Mucosa of rectum (tissue), 2 donors: ENCODE results near the gene BEND3.
"Not testable (repeated sequence)": the region's sequence is repeated elsewhere in the genome, so short reads cannot be mapped to it uniquely, and the experiment has no call there.

Experiments
- H3K27ac ChIP-seq, 2 donors: one replicate each; pipeline ENCODE4 v1.7.0; 2013; ENCODE audit warnings: inconsistent platforms in 2 of 2, low read depth in 2 of 2, low read length in 2 of 2
- H3K27me3 ChIP-seq, 2 donors: one replicate each; pipeline ENCODE4 v1.7.0; 2013; ENCODE audit warnings: low read length in 2 of 2; ENCODE audit not compliant: control insufficient read depth in 2 of 2, insufficient read depth in 2 of 2
- H3K36me3 ChIP-seq, 2 donors: one replicate each; pipeline ENCODE4 v1.7.0; 2013; ENCODE audit warnings: low read length in 2 of 2; ENCODE audit not compliant: control insufficient read depth in 2 of 2, insufficient read depth in 2 of 2
- H3K4me1 ChIP-seq, 2 donors: one replicate each; pipeline ENCODE4 v1.7.0; 2013; ENCODE audit warnings: low read length in 2 of 2, mild to moderate bottlenecking in 1 of 2; ENCODE audit not compliant: control insufficient read depth in 2 of 2, insufficient read depth in 2 of 2
- H3K4me3 ChIP-seq, 2 donors: one replicate each; pipeline ENCODE4 v1.7.0; 2013; ENCODE audit warnings: low read length in 2 of 2
- H3K9ac ChIP-seq, 2 donors: one replicate each; pipeline ENCODE4 v1.7.0; 2013; ENCODE audit warnings: low read length in 2 of 2, low read depth in 1 of 2, mild to moderate bottlenecking in 1 of 2
- H3K9me3 ChIP-seq, 2 donors: one replicate each; pipeline ENCODE4 v1.7.0; 2013; ENCODE audit warnings: low read length in 2 of 2; ENCODE audit not compliant: control insufficient read depth in 2 of 2
- donor health status: healthy.
- donor health status: Normal muscosa, but diverticular disease.

The BEND3 gene

GRCh38 chr6:107121964-107122495, 6.7 kb upstream of the BEND3 start:
- H3K27me3 ChIP-seq, result no peaks in the 10 kb centered on the region
- H3K9me3 ChIP-seq, result no peaks in the 10 kb centered on the region
- H3K27ac ChIP-seq, result no peak overlapping the region
- no peaks in the 10 kb centered on the region for H3K36me3 ChIP-seq
- no peak overlapping the region for H3K9ac ChIP-seq
- peaks cover 2 to 5% of the 10 kb centered on the region in 2 donors for H3K4me1 ChIP-seq
- no peak overlapping the region for H3K4me3 ChIP-seq

- no peaks in the 10 kb centered on the region for H3K27me3 ChIP-seq
- H3K9ac ChIP-seq, result no peak overlapping the region
- H3K36me3 ChIP-seq, result no peaks in the 10 kb centered on the region
- no peaks in the 10 kb centered on the region for H3K9me3 ChIP-seq
- peaks cover 7 to 9% of the 10 kb centered on the region in 2 donors for H3K4me1 ChIP-seq
- H3K27ac ChIP-seq, result no peak overlapping the region
- H3K4me3 ChIP-seq, result no peak overlapping the region
Observed at GRCh38 chr6:107121266-107121665, 6.0 kb upstream of the BEND3 start.

- no peak overlapping the region for H3K4me3 ChIP-seq
- H3K27me3 ChIP-seq, result no peaks in the 10 kb centered on the region
- H3K4me1 ChIP-seq, result peaks cover 8 to 12% of the 10 kb centered on the region in 2 donors
- no peak overlapping the region for H3K27ac ChIP-seq
- no peak overlapping the region for H3K9ac ChIP-seq
- no peaks in the 10 kb centered on the region for H3K36me3 ChIP-seq
- no peaks in the 10 kb centered on the region for H3K9me3 ChIP-seq
Observed at GRCh38 chr6:107120404-107120803, 5.1 kb upstream of the BEND3 start.

- H3K9me3 ChIP-seq, result no peaks in the 10 kb centered on the region
- no peaks in the 10 kb centered on the region for H3K27me3 ChIP-seq
- no peak overlapping the region for H3K9ac ChIP-seq
- no peaks in the 10 kb centered on the region for H3K36me3 ChIP-seq
- no peak overlapping the region for H3K4me3 ChIP-seq
- no peak overlapping the region for H3K27ac ChIP-seq
- H3K4me1 ChIP-seq, result peaks cover 6 to 8% of the 10 kb centered on the region in 2 donors
Observed at GRCh38 chr6:107118976-107119375, 3.7 kb upstream of the BEND3 start.

- not testable (repeated sequence) for H3K4me3 ChIP-seq, H3K27ac ChIP-seq, H3K9me3 ChIP-seq, H3K9ac ChIP-seq, H3K27me3 ChIP-seq, H3K36me3 ChIP-seq
- H3K4me1 ChIP-seq, result peaks cover 8 to 12% of the 10 kb centered on the region in 2 donors
Observed at GRCh38 chr6:107118540-107118939, 3.2 kb upstream of the BEND3 start.

GRCh38 chr6:107116931-107117330, 1.6 kb upstream of the BEND3 start:
- H3K27ac ChIP-seq, result peak overlapping the region in 1 of 2 donors; percentile 80
- H3K4me3 ChIP-seq, result peak overlapping the region; percentile 63 to 79
- peaks cover 9 to 14% of the 10 kb centered on the region in 2 donors for H3K4me1 ChIP-seq

GRCh38 chr6:107116328-107116892, 1.1 kb upstream of the BEND3 start:
- Histone ChIP-seq H3K4me1 (peaks cover 9 to 14% of the 10 kb centered on the region in 2 donors), H3K36me3 (no peaks in the 10 kb centered on the region), H3K27me3 (no peaks in the 10 kb centered on the region), H3K27ac (peak overlapping the region; percentile 70 to 80), H3K4me3 (peak overlapping the region; percentile 63 to 79), H3K9ac (peak overlapping the region; percentile 56 to 79), H3K9me3 (no peaks in the 10 kb centered on the region)

More at GRCh38 chr6:107116931-107117330, 1.6 kb upstream of the BEND3 start:
- Histone ChIP-seq H3K9me3 (no peaks in the 10 kb centered on the region), H3K27me3 (no peaks in the 10 kb centered on the region), H3K9ac (peak overlapping the region in 1 of 2 donors; percentile 79), H3K36me3 (no peaks in the 10 kb centered on the region)

- H3K4me3 ChIP-seq, result peak overlapping the region; percentile 63 to 79
- no peaks in the 10 kb centered on the region for H3K27me3 ChIP-seq
- peak overlapping the region; percentile 70 to 80 for H3K27ac ChIP-seq
- no peaks in the 10 kb centered on the region for H3K9me3 ChIP-seq
- H3K9ac ChIP-seq, result peak overlapping the region; percentile 56 to 79
- H3K36me3 ChIP-seq, result no peaks in the 10 kb centered on the region
- H3K4me1 ChIP-seq, result peaks cover 9 to 14% of the 10 kb centered on the region in 2 donors
Observed at GRCh38 chr6:107115695-107116327, 496 bp upstream of the BEND3 start.

- H3K4me1 ChIP-seq, result peaks cover 9 to 14% of the 10 kb centered on the region in 2 donors
- no peaks in the 10 kb centered on the region for H3K36me3 ChIP-seq
- peak overlapping the region; percentile 56 to 61 for H3K9ac ChIP-seq
- peak overlapping the region; percentile 58 to 78 for H3K27ac ChIP-seq
- H3K9me3 ChIP-seq, result no peaks in the 10 kb centered on the region
- no peaks in the 10 kb centered on the region for H3K27me3 ChIP-seq
- peak overlapping the region; percentile 61 to 80 for H3K4me3 ChIP-seq
Observed at GRCh38 chr6:107114213-107114925, 946 bp downstream of the BEND3 start.

- H3K4me1 ChIP-seq, result peaks cover 3 to 8% of the 10 kb centered on the region in 2 donors
- H3K9ac ChIP-seq, result no peak overlapping the region
- H3K27me3 ChIP-seq, result no peaks in the 10 kb centered on the region
- no peak overlapping the region for H3K4me3 ChIP-seq
- no peaks in the 10 kb centered on the region for H3K9me3 ChIP-seq
- H3K36me3 ChIP-seq, result no peaks in the 10 kb centered on the region
- no peak overlapping the region for H3K27ac ChIP-seq
Observed at GRCh38 chr6:107110200-107110599, 5.1 kb downstream of the BEND3 start.
